ENCODE measurements around the gene LRP1B. TPM values are rescaled to one million over a fixed set of nuclear protein-coding genes. Genes with fewer than 3 reads are reported as not detected.

LRP1B gene
- polyA plus RNA-seq, 3 donors, result 0.55 to 1.3 (median 0.78) TPM

DNA sequence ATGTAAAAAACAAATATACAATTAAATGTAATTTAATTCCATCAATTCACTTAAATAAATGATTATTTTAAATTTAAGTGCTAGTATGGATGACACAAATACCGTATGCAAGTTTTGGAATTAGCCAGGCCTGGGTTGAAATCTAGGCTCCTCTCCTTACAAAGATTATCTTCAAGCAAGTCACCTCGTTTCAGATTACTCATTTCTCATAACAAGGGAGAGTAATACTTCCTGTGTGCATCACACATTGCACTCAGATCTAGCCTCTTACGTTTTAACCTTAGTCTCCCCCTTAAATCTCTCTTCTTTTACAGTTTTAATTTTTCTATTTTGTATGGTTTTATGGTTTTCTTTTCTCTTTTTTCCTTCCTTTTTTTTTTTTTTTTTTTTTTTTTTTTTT is 1874.7 kb downstream of the LRP1B start:
- DNase-seq, result no peak

DNA sequence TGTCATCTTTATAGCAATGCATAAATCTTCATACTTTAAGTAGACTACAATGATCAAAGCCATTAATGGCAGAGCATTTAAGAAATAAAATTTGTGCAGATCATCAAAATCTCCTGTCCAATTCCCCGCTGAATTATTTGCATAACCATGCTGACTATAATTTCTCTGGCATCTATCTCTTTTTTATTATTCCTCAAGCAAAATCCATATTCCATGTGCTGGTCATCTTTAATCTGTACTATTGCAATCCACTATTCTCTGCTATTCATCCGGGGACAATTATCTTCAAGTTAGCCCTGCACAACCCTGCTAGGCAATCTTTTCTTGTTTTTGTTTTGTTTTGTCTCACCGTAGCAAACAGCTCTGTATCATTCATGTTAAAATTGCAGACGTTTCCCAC is 1881.0 kb downstream of the LRP1B start:
- DNase-seq, result no peak

DNA sequence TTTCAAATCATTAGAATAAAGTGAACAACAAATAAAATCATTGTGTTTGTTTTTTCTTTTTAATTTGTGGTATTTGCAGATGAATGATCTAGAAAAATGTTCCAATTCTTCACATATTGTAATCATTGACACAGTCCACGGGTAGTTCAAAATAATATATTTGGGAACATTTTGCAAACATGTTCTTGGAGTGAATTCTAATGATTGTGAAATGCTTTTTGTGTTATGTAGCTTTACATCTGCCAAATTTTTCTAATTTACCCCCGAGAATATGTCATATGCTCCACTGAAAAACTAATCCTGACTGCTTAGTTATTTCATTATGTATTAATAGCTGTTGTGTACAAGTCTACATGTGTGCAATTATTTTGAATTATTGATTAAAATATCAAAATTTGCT is 1882.2 kb downstream of the LRP1B start:
- DNase-seq, result no peak

DNA sequence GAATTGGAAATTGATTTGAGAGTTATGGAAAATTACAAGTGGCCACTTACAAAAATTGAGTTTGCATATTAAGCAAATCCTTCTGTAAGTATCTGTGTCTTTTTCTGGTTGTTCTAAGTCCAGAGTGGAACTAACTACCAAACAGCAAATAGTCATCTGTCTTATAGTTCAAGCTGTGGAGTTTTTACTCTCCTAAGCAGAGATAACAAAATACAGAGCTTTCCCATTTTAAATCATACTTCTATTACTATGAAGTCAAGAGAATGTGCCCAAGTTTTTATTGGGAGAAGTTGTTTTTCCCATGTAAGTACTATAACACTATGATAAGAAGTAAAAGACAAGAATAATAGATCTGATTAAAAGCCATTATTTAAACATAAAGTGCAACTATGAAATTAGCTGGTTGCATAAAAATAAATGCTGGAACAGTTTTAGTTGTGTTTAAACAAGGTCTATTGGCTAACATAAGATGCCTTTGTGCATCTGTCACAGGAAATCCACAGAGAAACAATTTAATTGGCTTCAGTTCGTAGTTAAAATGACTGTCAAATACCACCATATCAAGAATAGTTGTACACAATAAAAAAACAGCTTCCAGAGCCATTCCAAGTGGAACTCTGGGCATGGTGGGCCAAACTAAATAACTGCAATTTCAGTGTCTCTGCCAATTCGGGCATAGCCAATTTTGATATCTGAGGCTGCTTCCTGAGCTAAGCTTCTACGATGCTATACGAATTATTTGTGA is 1883.2 kb downstream of the LRP1B start:
- DNase-seq, result no peak

DNA sequence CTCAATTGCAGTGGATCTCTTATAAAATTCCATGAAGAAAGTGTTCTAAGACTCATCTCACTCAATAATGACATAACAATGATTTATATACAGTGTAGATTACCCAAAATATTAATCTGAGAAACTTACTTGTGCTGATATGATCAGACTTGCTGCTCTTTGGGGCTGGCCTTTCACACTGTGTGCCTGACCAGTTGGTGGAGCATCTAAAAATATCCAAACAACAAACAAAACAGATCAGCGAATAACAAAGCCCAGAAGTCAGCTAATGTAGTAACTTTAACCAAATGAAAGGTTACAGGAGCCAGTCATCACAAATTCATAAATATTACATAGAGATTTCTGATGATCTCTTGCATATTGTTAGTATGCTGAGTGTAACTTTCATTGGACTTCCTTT is 1883.9 kb downstream of the LRP1B start:
- no peak for DNase-seq

DNA sequence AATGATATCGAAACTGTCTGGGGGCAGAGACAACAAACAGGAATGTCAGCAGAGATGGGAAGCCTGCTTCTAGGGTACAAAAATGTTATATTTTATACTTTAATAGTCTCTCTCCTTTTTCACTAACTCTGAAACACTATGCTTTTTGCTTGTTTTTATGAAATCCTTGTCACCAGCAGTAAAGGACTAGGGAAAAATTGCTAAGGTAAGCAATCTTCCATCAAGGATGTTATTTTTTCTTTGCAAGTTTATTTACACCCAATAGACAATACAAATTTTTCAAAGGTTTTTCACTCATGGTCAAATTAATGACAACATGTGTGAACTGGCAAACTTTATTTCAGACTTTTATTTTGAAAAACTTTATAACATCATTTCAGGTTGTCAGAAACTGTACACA is 1884.8 kb downstream of the LRP1B start:
- no peak for DNase-seq

DNA sequence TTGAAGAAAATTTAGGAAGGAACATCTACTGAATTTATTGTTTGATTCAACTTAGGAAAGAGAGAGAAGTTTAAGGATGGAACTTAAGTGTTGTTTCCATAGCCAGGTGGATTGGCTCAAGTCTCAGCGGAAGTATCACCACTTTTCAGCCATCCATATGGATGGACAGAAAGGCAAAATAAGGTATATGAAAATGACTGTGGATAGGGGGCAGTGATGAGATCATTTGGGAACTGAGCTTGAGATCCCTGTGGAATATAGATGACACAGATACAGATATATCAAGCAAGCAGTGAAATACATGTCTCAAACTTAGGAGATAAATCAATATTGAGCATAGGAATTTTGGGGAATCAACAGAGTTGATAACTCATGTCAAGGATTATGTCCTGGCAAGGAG is 1887.9 kb downstream of the LRP1B start:
- no peak for DNase-seq

DNA sequence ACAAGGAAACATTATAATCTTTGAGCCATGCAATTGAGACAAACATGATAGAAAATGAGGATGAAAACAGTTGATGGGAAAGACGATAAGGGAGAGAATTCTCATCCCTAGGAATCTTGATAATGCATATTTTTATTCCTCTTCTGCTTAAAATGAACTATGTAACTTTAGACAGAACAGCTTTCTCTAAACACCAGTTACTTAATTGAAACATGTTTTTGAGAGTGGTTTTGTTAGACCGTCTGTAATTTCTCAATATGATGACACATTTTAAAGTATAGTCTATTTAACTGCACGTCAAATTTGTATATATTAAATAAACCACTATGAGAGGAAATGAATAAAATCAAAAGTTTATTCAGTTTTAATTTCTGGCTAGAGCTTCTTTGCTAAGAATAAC is 1896.7 kb downstream of the LRP1B start:
- DNase-seq, result no peak

DNA sequence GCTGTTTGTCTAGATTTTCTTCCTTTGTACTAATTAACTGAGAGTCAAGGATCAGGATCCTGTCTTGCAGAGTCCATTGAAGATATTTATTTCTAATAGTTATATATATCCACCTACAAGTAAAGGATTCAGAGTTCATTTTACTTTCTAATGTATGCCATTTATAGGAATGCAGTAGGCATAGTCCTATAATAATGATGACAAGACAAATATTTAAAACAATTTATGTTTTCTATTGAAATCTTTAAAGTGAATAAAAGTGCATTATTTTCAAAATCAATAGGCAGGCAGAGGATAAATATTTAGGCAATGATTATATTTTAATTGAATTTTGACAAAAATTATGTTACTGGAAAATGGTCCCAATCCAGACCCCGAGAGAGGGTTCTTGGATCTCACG is 1919.9 kb downstream of the LRP1B start:
- no peak for DNase-seq

DNA sequence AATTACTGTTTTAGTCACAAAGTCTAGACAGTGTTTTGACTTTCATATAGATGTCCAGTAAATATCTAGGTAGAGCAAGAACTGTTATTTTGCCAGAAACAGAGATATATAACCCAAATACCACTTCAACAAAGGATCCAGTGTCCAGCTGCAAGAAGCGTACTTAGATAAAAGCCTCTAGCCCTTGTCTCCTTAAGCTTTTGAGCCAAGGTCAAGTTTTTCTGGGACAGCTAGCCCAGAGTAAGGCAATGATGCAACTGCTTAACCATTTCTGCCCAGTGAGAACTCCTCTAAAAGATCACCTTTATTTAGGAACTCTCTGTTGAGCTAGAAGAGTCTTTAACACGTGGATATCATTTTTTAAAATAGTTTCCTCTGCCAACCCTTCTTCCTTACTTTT is 1925.7 kb downstream of the LRP1B start:
- DNase-seq, result no peak

DNA sequence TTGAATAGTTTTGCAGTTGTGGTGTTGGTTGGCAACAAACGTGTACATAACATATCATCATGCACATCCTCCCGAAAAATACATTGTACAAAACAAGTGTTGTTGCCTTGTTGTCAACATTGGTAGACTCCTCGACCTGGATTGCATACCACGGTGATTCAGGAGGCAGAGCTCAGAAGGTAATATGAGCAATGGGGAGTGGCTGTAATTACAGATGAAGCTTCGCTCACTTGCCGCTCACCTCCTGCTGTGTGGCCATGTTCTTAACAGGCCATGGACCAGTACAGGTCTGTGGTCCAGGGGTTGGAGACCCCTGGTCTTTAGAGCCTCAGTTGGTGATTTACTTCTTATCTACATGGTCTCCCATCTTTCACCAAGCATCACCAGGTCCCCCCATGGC is 1927.5 kb downstream of the LRP1B start:
- DNase-seq, result no peak

DNA sequence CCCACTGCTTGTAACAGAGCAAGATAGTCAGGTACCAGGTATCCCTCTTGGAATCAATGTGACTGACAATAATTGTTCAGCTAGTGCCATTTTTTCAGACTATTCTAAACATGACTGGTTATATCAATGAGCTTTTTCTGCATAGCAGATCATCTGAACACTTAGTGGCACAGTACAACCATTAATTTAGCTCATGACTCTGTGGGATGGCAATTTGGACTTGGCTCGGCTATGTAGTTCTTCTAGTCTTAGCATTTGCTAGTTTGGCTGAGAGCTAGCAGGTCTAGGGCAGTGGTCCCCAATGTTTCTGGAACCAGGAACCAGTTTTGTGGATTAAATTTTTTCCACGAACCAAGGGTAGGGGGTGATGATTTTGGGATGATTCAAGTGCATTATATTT is 1929.2 kb downstream of the LRP1B start:
- no peak for DNase-seq

DNA sequence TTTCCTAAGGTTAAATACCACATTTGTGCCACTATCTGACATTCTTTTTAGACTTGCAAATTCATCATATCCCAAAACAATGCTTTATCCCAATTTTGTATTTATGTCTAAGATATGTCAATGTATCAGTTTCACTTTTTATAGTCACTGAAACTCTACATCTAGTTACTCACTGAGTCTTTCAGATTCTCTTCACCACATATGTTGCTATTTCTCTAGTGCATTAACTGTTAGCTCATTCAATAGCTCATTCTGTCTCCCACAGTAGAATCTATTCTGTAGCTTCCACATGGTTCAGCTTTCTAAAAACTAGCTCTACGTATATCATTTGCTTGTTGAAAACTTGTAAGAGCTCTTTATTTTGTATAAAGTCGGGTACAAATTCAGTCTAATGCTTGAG is 1930.1 kb downstream of the LRP1B start:
- no peak for DNase-seq

DNA sequence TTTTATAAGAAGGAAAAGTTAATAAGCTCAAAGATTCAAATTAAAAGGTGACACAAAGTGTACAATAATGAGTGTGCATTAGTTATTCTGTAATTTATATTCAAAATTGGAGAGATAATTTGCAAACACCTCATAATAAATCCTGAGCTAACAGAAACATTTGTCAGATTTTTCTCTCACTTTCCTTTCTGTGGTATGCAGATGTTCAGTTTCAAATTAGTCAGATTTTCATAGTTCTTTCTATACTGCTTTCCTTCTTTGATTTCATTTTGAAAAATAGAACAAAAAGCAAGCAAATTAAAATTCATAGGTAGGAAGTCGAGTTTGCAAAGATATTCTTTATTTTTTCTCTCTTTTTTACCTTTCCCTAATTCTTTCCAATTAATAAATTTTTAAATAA is 1930.5 kb downstream of the LRP1B start:
- no peak for DNase-seq

DNA sequence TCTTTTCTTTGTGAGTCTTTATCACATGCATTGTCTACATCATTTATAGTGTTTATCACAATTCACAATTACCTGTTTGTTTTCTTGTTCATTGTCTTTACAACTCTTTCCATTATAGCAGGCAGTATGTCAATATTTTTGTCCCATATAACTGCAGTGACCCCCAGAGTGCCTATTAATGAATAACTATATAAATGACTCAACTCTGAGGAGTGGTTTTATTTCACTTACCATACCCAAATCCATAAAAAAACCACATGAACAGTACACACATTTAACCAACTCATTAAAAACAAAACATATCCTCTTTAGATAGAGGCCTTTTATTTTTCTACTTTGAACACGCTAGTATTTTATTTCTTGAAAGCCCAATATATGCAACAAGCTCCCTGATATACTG is 1931.5 kb downstream of the LRP1B start:
- no peak for DNase-seq

DNA sequence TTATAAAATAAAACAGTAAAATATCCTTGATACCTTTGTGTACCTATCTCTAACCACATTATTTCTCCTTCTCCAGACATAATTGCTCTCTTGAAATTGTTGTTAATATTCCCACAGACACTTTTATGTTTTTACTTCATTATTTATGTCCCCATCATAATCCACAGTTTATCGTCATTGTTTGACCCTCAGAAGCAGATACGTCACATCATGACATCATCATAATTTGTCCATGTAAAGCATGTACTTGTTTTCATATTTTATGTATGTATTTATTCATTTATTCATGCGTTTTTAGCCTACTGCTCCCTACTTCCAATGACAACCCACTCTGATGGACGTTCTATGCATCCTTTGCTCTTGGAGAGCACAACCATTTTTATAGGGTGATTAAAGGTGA is 1943.7 kb downstream of the LRP1B start:
- DNase-seq, result no peak

DNA sequence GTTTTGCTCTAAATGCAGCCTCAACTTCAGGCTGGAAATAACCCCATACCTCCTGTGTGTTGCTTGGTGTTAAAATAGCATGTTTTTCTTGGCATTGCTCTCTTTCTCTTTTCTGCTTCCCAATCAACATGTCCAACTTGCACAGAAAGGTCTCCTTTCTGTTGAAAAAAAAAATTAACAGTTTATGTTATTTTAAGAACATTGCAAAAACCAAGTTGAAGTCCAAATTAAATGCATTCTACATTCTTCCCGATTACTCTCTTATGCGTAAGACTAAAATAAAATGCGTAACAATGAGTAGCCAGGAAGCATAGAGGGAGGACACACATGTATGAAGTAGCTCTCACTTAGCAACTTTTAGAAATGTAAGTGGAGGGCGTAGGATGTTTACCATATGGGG is 1944.5 kb downstream of the LRP1B start:
- peak; percentile 19 for DNase-seq

DNA sequence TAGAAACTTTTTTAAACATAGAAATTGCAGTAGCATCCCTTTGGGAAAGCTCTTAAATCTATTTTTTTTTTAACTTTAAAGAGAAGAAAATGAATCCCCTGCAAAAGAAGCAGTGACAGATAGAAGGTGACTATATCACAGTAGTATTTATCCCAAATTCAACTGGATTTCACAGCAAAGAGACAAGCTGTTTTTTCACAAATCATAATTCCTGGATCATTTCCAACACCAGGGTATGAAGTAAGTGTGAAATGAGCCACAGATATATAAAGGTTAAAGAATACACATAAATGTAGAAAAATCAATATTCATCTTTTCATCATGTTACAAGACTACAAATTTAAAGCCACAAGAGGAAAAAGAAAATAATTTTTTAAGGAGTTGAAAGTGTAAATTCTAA is 1945.7 kb downstream of the LRP1B start:
- DNase-seq, result no peak

DNA sequence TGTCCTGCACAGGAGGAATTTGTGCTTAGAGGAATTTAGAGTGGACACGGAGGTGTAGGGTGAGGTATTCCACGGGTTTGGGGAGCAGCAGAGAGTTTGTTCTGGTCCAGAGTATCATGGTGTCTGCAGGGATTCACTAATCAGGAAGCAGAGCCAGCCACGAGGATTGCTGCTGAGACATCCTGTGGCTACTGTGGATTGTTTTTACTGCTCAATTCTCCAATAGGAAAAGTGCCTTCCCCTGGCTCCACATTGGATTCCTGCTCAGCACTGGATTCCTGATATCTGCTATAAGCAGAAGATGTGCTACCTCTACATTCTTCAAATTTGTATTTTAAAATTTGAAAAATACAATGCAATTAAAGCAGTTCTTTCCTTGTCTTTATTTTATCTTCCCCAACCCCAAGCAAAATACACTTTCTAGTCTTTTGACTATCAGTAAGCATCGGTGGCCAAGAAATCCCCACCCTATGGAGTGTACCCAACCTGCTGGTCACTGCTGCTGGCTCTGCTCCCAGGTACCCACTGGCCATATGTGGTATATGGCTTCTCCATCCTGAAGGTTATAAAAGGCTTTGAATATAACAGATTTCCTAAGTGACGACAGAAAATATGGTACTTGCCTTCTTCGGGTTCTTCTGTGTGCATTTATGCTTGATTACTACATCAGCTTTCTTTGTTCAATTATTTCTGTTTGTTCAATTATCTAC is 1947.6 kb downstream of the LRP1B start:
- no peak for DNase-seq

All from renal pelvis (tissue), 4 donors.